ENCODE data around the gene PPAN. TPM values are rescaled to one million over a fixed set of nuclear protein-coding genes. Genes with fewer than 3 reads are reported as not detected.

PPAN gene
- total RNA-seq, 1 donor = 19.2 TPM

DNA sequence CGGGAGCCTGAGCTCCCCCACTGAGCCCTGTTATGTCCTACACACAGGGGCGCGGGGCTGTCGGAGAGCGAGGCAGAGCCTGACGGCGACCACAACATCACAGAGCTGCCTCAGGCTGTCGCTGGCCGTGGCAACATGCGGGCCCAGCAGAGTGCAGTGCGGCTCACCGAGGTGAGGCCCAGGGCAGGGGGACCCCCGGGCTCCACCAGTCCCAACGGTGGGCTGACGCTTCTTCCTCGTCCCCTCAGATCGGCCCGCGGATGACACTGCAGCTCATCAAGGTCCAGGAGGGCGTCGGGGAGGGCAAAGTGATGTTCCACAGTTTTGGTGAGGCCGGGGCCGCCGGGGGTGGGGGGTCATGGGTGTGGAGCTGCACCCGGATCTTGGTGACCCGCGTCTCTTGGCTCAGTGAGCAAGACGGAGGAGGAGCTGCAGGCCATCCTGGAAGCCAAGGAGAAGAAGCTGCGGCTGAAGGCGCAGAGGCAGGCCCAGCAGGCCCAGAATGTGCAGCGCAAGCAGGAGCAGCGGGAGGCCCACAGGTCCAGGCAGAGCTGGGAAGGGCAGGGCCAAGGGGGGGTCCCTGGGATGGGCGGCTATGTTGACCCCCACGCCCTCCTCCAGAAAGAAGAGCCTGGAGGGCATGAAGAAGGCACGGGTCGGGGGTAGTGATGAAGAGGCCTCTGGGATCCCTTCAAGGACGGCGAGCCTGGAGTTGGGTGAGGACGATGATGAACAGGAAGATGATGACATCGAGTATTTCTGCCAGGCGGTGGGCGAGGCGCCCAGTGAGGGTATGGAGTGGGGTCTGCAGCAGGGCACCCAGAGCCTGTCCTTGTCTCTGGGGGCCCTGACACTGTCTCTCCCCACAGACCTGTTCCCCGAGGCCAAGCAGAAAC, 4.2 kb downstream of the PPAN start:
- TF ChIP-seq, protein P1, sequence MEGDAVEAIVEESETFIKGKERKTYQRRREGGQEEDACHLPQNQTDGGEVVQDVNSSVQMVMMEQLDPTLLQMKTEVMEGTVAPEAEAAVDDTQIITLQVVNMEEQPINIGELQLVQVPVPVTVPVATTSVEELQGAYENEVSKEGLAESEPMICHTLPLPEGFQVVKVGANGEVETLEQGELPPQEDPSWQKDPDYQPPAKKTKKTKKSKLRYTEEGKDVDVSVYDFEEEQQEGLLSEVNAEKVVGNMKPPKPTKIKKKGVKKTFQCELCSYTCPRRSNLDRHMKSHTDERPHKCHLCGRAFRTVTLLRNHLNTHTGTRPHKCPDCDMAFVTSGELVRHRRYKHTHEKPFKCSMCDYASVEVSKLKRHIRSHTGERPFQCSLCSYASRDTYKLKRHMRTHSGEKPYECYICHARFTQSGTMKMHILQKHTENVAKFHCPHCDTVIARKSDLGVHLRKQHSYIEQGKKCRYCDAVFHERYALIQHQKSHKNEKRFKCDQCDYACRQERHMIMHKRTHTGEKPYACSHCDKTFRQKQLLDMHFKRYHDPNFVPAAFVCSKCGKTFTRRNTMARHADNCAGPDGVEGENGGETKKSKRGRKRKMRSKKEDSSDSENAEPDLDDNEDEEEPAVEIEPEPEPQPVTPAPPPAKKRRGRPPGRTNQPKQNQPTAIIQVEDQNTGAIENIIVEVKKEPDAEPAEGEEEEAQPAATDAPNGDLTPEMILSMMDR (IDR thresholded peaks at IDR 0.05; ENCODE audit: extremely low read depth, low read depth, low read length) = no peak
- Histone ChIP-seq H3K79me2 (ENCODE audit: insufficient read depth, low read length) (peaks cover 29% of the 10 kb centered on the region), H3K36me3 (ENCODE audit: insufficient read depth, low read length) (peaks cover 48% of the 10 kb centered on the region)

GRCh38 chr19:10110972-10111317, 4.8 kb downstream of the PPAN start:
- H4K20me1 ChIP-seq (ENCODE audit: insufficient read depth, low read length) = peaks cover 8% of the 10 kb centered on the region
- H3K4me1 ChIP-seq (ENCODE audit: insufficient read depth, low read length) = peaks cover 10% of the 10 kb centered on the region
- peaks cover 54% of the 10 kb centered on the region for H3K36me3 ChIP-seq (ENCODE audit: insufficient read depth, low read length)

More for the DNA sequence above, 4.2 kb downstream of the PPAN start:
- H3K4me1 ChIP-seq (ENCODE audit: insufficient read depth, low read length) = peaks cover 10% of the 10 kb centered on the region
- no peaks in the 10 kb centered on the region for H3K27me3 ChIP-seq (ENCODE audit: insufficient read depth, low read length)
- H2AFZ ChIP-seq (ENCODE audit: low read length) = no peak overlapping the region
- H3K27ac ChIP-seq (ENCODE audit: low read depth, low read length) = no peak overlapping the region
- no peaks in the 10 kb centered on the region for H3K9me3 ChIP-seq (ENCODE audit: low read depth, low read length)
- H3K4me2 ChIP-seq (ENCODE audit: insufficient read depth, low read length) = no peak overlapping the region
- no peak overlapping the region for H3K4me3 ChIP-seq (ENCODE audit: insufficient read depth, low read length)
- peaks cover 8% of the 10 kb centered on the region for H4K20me1 ChIP-seq (ENCODE audit: insufficient read depth, low read length)
- DNase-seq (ENCODE audit: insufficient read length, low spot score, missing footprints) = peak; percentile 52

GRCh38 chr19:10111405-10111811, 5.2 kb downstream of the PPAN start, which contains the start of gene P2RY11:
Gene P2RY11 (plus strand): TSS chr19:10111693. CDS start chr19:10111722, 29 bp downstream.
- Histone ChIP-seq H3K36me3 (ENCODE audit: insufficient read depth, low read length) (peaks cover 59% of the 10 kb centered on the region), H3K4me2 (ENCODE audit: insufficient read depth, low read length) (no peak within 1 kb of the TSS), H3K27ac (ENCODE audit: low read depth, low read length) (no peak within 1 kb of the TSS), H4K20me1 (ENCODE audit: insufficient read depth, low read length) (peaks cover 8% of the 10 kb centered on the region), H3K4me3 (ENCODE audit: insufficient read depth, low read length) (no peak within 1 kb of the TSS), H2AFZ (ENCODE audit: low read length) (no peak within 1 kb of the TSS), H3K27me3 (ENCODE audit: insufficient read depth, low read length) (no peaks in the 10 kb centered on the region), H3K9me3 (ENCODE audit: low read depth, low read length) (no peaks in the 10 kb centered on the region), H3K79me2 (ENCODE audit: insufficient read depth, low read length) (peaks cover 27% of the 10 kb centered on the region), H3K4me1 (ENCODE audit: insufficient read depth, low read length) (peaks cover 10% of the 10 kb centered on the region)
- TF ChIP-seq, protein P1 (IDR thresholded peaks at IDR 0.05; ENCODE audit: extremely low read depth, low read depth, low read length) = no peak
- DNase-seq (ENCODE audit: insufficient read length, low spot score, missing footprints) = peak; percentile 56

More at GRCh38 chr19:10110972-10111317, 4.8 kb downstream of the PPAN start:
- H3K79me2 ChIP-seq (ENCODE audit: insufficient read depth, low read length) = peaks cover 29% of the 10 kb centered on the region
- no peaks in the 10 kb centered on the region for H3K27me3 ChIP-seq (ENCODE audit: insufficient read depth, low read length)
- no peaks in the 10 kb centered on the region for H3K9me3 ChIP-seq (ENCODE audit: low read depth, low read length)
- no peak overlapping the region for H3K4me3 ChIP-seq (ENCODE audit: insufficient read depth, low read length)
- DNase-seq (ENCODE audit: insufficient read length, low spot score, missing footprints) = no peak
- H2AFZ ChIP-seq (ENCODE audit: low read length) = no peak overlapping the region
- H3K27ac ChIP-seq (ENCODE audit: low read depth, low read length) = no peak overlapping the region
- H3K4me2 ChIP-seq (ENCODE audit: insufficient read depth, low read length) = no peak overlapping the region
- TF ChIP-seq, protein P1 (IDR thresholded peaks at IDR 0.05; ENCODE audit: extremely low read depth, low read depth, low read length) = no peak

DNA sequence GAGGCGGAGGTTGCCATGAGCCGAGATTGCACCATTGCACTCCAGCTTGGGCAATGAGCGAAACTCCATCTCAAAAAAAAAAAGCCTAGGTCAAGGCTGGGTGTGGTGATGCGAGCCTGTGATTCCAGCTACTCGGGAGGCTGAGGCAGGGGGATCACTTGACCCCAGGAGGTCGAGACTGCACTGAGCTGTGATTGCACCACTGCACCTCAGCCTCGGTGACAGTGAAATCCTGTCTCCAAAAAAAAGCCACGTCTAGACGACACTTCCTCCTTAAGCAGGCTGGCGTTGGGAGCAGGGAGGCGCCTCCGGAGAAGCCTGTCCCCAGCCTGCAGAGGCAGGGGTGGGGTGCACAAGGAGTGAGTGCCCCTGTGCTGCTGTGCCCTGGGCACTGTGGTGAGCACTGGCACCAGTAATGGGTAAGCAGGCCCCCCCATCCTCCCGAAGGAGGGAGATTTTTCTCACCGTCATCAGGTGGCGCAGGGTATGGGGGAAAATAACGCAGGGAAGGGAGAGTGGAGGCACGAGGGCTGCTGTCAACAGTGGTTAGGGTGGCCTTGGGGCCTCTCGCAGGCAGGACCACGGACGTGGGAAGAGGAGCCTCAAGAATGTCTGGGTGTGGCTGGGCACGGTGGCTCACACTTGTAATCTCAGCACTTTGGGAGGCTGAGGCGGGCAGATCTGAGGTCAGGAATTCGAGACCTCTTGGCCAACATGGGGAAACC, 6.0 kb downstream of the PPAN start:
- no peaks in the 10 kb centered on the region for H3K27me3 ChIP-seq (ENCODE audit: insufficient read depth, low read length)
- peaks cover 67% of the 10 kb centered on the region for H3K36me3 ChIP-seq (ENCODE audit: insufficient read depth, low read length)
- peaks cover 6% of the 10 kb centered on the region for H4K20me1 ChIP-seq (ENCODE audit: insufficient read depth, low read length)
- H3K4me3 ChIP-seq (ENCODE audit: insufficient read depth, low read length) = no peak overlapping the region
- H2AFZ ChIP-seq (ENCODE audit: low read length) = no peak overlapping the region
- H3K9me3 ChIP-seq (ENCODE audit: low read depth, low read length) = no peaks in the 10 kb centered on the region
- H3K4me1 ChIP-seq (ENCODE audit: insufficient read depth, low read length) = peaks cover 2% of the 10 kb centered on the region
- no peak overlapping the region for H3K4me2 ChIP-seq (ENCODE audit: insufficient read depth, low read length)
- peaks cover 26% of the 10 kb centered on the region for H3K79me2 ChIP-seq (ENCODE audit: insufficient read depth, low read length)
- TF ChIP-seq, protein P1 (IDR thresholded peaks at IDR 0.05; ENCODE audit: extremely low read depth, low read depth, low read length) = no peak
- peak; percentile 84 for DNase-seq (ENCODE audit: insufficient read length, low spot score, missing footprints)
- no peak overlapping the region for H3K27ac ChIP-seq (ENCODE audit: low read depth, low read length)
